Endothelial cell of umbilical vein (primary cell): ENCODE measurements around the gene NDRG2.

ENCODE experiments used
- CTCF ChIP-seq, 2 donors: IDR thresholded peaks; 1 replicate in 1 of 2; 2 replicates in 1 of 2; pipeline ENCODE4 v1.5.1; 2011; ENCODE audit warnings: low read length in 2 of 2, mild to moderate bottlenecking in 2 of 2, moderate library complexity in 2 of 2, control low read depth in 1 of 2, inconsistent platforms in 1 of 2, low read depth in 1 of 2; ENCODE audit not compliant: insufficient read depth in 1 of 2; ENCODE audit errors: extremely low read depth in 1 of 2
- EZH2 ChIP-seq: IDR thresholded peaks from 2 replicates; pipeline ENCODE4 v1.6.1; 2012; ENCODE audit warnings: borderline replicate concordance, low read depth, mild to moderate bottlenecking, moderate library complexity, low read length, inconsistent platforms; ENCODE audit not compliant: severe bottlenecking
- MAX ChIP-seq: IDR thresholded peaks from 2 replicates; pipeline ENCODE4 v1.6.1; 2011; ENCODE audit not compliant: insufficient read depth, insufficient read length

GRCh38 chr14:20982646-20983369 is 42.1 kb downstream of the NDRG2 start:
- TF ChIP-seq EZH2 (no peak), CTCF (IDR thresholded peaks at IDR 0.05; ENCODE audit: extremely low read depth in 1 of 2, insufficient read depth in 1 of 2, low read depth in 1 of 2, low read length in 2 of 2) (no peak), MAX (no peak)
